Measurements from ENCODE around the gene LTN1. TPM values are rescaled to one million over a fixed set of nuclear protein-coding genes. Genes with fewer than 3 reads are reported as not detected.

The LTN1 gene
- total and polyA plus RNA-seq, 4 donors = 17.0 to 59.8 (median 26.8) TPM

GRCh38 chr21:28961927-28962326 lies 30.8 kb downstream of the LTN1 start:
- no peak overlapping the region for H3K4me3 ChIP-seq (ENCODE audit: low read depth, low read length)
- H3K27me3 ChIP-seq (ENCODE audit: control insufficient read depth, insufficient read depth, low read length) = no peaks in the 10 kb centered on the region
- H3K27ac ChIP-seq (ENCODE audit: low read depth, low read length) = no peak overlapping the region
- H3K9me3 ChIP-seq (ENCODE audit: control insufficient read depth, insufficient read depth, low read length) = no peaks in the 10 kb centered on the region
- no peak for DNase-seq (ENCODE audit: low read depth in 4 of 6, low spot score in 6 of 6)
- H3K36me3 ChIP-seq (ENCODE audit: control insufficient read depth, insufficient read depth, low read length) = peaks cover 7% of the 10 kb centered on the region
- no peaks in the 10 kb centered on the region for H3K4me1 ChIP-seq (ENCODE audit: control insufficient read depth, insufficient read depth, low read length)
- 100% methylated on average over 1 of the region's 3 CpGs for WGBS (ENCODE audit: insufficient coverage)

- WGBS (ENCODE audit: insufficient coverage) = no CpG with 5 or more reads among the region's 1 CpG
- peaks cover 11% of the 10 kb centered on the region for H3K36me3 ChIP-seq (ENCODE audit: control insufficient read depth, insufficient read depth, low read length)
- no peak overlapping the region for H3K4me3 ChIP-seq (ENCODE audit: low read depth, low read length)
- no peak overlapping the region for H3K27ac ChIP-seq (ENCODE audit: low read depth, low read length)
- H3K9me3 ChIP-seq (ENCODE audit: control insufficient read depth, insufficient read depth, low read length) = no peaks in the 10 kb centered on the region
- no peaks in the 10 kb centered on the region for H3K27me3 ChIP-seq (ENCODE audit: control insufficient read depth, insufficient read depth, low read length)
- no peak for DNase-seq (ENCODE audit: low read depth in 4 of 6, low spot score in 6 of 6)
- H3K4me1 ChIP-seq (ENCODE audit: control insufficient read depth, insufficient read depth, low read length) = no peaks in the 10 kb centered on the region
These were observed 32.4 kb downstream of the LTN1 start for GRCh38 chr21:28960245-28960644.

DNA sequence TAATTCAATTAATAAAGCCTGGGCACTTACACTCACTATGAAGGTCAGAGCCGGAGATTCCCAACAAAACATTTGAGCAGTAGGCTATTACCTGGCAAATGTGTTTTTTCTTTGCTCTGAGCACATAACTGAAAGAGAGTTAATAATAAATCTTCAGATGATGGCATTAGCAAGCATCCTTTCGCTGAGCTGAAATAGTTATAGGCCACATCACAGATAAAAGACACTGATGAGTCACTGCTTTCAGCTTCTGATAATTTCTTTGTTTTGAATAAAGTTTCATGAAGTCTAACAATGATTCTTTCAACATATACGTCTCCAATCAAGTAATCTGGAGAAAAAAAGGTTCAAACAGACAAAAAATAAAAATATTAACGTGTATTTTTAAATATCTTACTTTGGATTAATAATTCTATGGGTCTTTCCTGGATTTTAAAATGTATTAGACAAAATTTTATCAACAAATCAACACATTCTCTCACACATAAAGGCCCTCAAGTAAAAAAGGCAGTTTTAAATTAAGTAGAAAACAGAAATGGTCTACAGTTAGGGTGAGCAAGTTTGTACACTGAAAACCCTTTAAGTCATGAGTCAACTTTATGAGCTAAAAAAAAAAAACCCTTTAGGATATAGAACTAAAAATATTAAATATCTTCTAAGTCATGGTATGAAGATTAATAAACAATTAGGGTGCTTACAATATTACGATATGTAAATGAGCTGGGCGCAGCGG lies 33.1 kb downstream of the LTN1 start:
- 100% methylated on average over 2 of the region's 7 CpGs for WGBS (ENCODE audit: insufficient coverage)
- DNase-seq (ENCODE audit: low read depth in 4 of 6, low spot score in 6 of 6) = no peak
- Histone ChIP-seq H3K4me3 (ENCODE audit: low read depth, low read length) (no peak overlapping the region), H3K27ac (ENCODE audit: low read depth, low read length) (no peak overlapping the region), H3K4me1 (ENCODE audit: control insufficient read depth, insufficient read depth, low read length) (no peaks in the 10 kb centered on the region), H3K27me3 (ENCODE audit: control insufficient read depth, insufficient read depth, low read length) (no peaks in the 10 kb centered on the region), H3K36me3 (ENCODE audit: control insufficient read depth, insufficient read depth, low read length) (peaks cover 11% of the 10 kb centered on the region), H3K9me3 (ENCODE audit: control insufficient read depth, insufficient read depth, low read length) (no peaks in the 10 kb centered on the region)

DNA sequence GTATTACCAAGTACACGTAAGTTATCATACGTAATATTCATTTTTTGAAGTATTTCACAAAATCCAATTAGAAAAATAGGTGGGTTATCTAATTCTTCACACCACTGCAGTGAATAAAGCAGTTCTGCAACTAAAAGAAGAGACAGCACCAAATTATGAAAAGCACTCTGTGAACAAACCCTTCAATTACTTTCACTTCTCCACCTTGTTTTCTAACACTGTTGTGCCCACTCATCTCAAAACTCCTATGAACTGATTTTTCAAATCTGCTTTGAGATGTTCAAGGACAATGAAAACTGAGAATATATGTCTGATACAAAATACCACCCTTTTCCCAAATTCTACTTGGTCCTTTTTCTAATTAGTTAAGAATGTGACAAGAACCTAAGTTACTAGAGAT lies 39.4 kb downstream of the LTN1 start:
- Histone ChIP-seq H3K4me1 (ENCODE audit: control insufficient read depth, insufficient read depth, low read length) (no peaks in the 10 kb centered on the region), H3K9me3 (ENCODE audit: control insufficient read depth, insufficient read depth, low read length) (no peaks in the 10 kb centered on the region), H3K36me3 (ENCODE audit: control insufficient read depth, insufficient read depth, low read length) (peaks cover 15% of the 10 kb centered on the region), H3K27ac (ENCODE audit: low read depth, low read length) (no peak overlapping the region), H3K27me3 (ENCODE audit: control insufficient read depth, insufficient read depth, low read length) (no peaks in the 10 kb centered on the region), H3K4me3 (ENCODE audit: low read depth, low read length) (no peak overlapping the region)
- WGBS (ENCODE audit: insufficient coverage) = no CpG with 5 or more reads among the region's 2 CpGs
- DNase-seq (ENCODE audit: low read depth in 4 of 6, low spot score in 6 of 6) = no peak

- no CpG with 5 or more reads among the region's 1 CpG for WGBS (ENCODE audit: insufficient coverage)
These were observed 40.0 kb downstream of the LTN1 start for GRCh38 chr21:28952686-28953085.

DNA sequence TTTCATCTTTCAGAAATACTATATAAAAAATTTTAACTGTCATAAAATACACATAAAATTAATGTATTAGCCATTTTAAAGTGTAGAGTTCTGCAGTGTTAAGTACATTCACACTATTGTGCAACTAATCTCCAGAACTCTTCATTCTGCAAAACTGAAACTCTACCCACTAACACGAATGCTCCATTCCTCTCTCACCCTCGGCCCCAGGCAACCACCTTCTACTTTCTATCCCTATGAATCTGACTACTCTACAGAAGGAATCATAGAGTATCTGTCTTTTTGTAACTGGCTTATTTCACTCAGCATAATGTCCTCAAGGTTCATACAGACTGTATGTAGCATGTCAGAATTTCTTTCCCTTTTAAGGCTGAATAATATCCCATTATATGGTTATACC lies 43.4 kb downstream of the LTN1 start:
- H3K9me3 ChIP-seq (ENCODE audit: control insufficient read depth, insufficient read depth, low read length) = no peaks in the 10 kb centered on the region
- H3K27me3 ChIP-seq (ENCODE audit: control insufficient read depth, insufficient read depth, low read length) = no peaks in the 10 kb centered on the region
- no peaks in the 10 kb centered on the region for H3K4me1 ChIP-seq (ENCODE audit: control insufficient read depth, insufficient read depth, low read length)
- H3K36me3 ChIP-seq (ENCODE audit: control insufficient read depth, insufficient read depth, low read length) = peaks cover 17% of the 10 kb centered on the region
- H3K4me3 ChIP-seq (ENCODE audit: low read depth, low read length) = no peak overlapping the region
- no peak for DNase-seq (ENCODE audit: low read depth in 4 of 6, low spot score in 6 of 6)
- H3K27ac ChIP-seq (ENCODE audit: low read depth, low read length) = no peak overlapping the region
- WGBS (ENCODE audit: insufficient coverage) = 100% methylated on average over 2 of the region's 2 CpGs

More at GRCh38 chr21:28952686-28953085, 40.0 kb downstream of the LTN1 start:
- Histone ChIP-seq H3K9me3 (ENCODE audit: control insufficient read depth, insufficient read depth, low read length) (no peaks in the 10 kb centered on the region), H3K4me1 (ENCODE audit: control insufficient read depth, insufficient read depth, low read length) (no peaks in the 10 kb centered on the region), H3K4me3 (ENCODE audit: low read depth, low read length) (no peak overlapping the region), H3K27ac (ENCODE audit: low read depth, low read length) (no peak overlapping the region), H3K27me3 (ENCODE audit: control insufficient read depth, insufficient read depth, low read length) (no peaks in the 10 kb centered on the region), H3K36me3 (ENCODE audit: control insufficient read depth, insufficient read depth, low read length) (peaks cover 17% of the 10 kb centered on the region)
- no peak for DNase-seq (ENCODE audit: low read depth in 4 of 6, low spot score in 6 of 6)

- no peaks in the 10 kb centered on the region for H3K9me3 ChIP-seq (ENCODE audit: control insufficient read depth, insufficient read depth, low read length)
- no peaks in the 10 kb centered on the region for H3K4me1 ChIP-seq (ENCODE audit: control insufficient read depth, insufficient read depth, low read length)
- H3K36me3 ChIP-seq (ENCODE audit: control insufficient read depth, insufficient read depth, low read length) = peaks cover 12% of the 10 kb centered on the region
- no peak overlapping the region for H3K4me3 ChIP-seq (ENCODE audit: low read depth, low read length)
- H3K27me3 ChIP-seq (ENCODE audit: control insufficient read depth, insufficient read depth, low read length) = no peaks in the 10 kb centered on the region
- peak in 1 of 6 donors; percentile 19 for DNase-seq (ENCODE audit: low read depth in 4 of 6, low spot score in 6 of 6)
- H3K27ac ChIP-seq (ENCODE audit: low read depth, low read length) = no peak overlapping the region
These were observed 48.4 kb downstream of the LTN1 start for GRCh38 chr21:28944296-28944695.

- Histone ChIP-seq H3K27me3 (ENCODE audit: control insufficient read depth, insufficient read depth, low read length) (no peaks in the 10 kb centered on the region), H3K27ac (ENCODE audit: low read depth, low read length) (no peak overlapping the region), H3K4me3 (ENCODE audit: low read depth, low read length) (no peak overlapping the region), H3K9me3 (ENCODE audit: control insufficient read depth, insufficient read depth, low read length) (no peaks in the 10 kb centered on the region), H3K4me1 (ENCODE audit: control insufficient read depth, insufficient read depth, low read length) (no peaks in the 10 kb centered on the region), H3K36me3 (ENCODE audit: control insufficient read depth, insufficient read depth, low read length) (peaks cover 12% of the 10 kb centered on the region)
- no CpG with 5 or more reads among the region's 2 CpGs for WGBS (ENCODE audit: insufficient coverage)
- DNase-seq (ENCODE audit: low read depth in 4 of 6, low spot score in 6 of 6) = no peak
These were observed 49.0 kb downstream of the LTN1 start for GRCh38 chr21:28943631-28944030.

- H3K27me3 ChIP-seq (ENCODE audit: control insufficient read depth, insufficient read depth, low read length) = no peaks in the 10 kb centered on the region
- H3K27ac ChIP-seq (ENCODE audit: low read depth, low read length) = no peak overlapping the region
- H3K4me3 ChIP-seq (ENCODE audit: low read depth, low read length) = no peak overlapping the region
- no peak for DNase-seq (ENCODE audit: low read depth in 4 of 6, low spot score in 6 of 6)
- no peaks in the 10 kb centered on the region for H3K9me3 ChIP-seq (ENCODE audit: control insufficient read depth, insufficient read depth, low read length)
- 100% methylated on average over 1 of the region's 2 CpGs for WGBS (ENCODE audit: insufficient coverage)
- no peaks in the 10 kb centered on the region for H3K4me1 ChIP-seq (ENCODE audit: control insufficient read depth, insufficient read depth, low read length)
- peaks cover 14% of the 10 kb centered on the region for H3K36me3 ChIP-seq (ENCODE audit: control insufficient read depth, insufficient read depth, low read length)
These were observed 54.0 kb downstream of the LTN1 start for GRCh38 chr21:28938726-28939125.

GRCh38 chr21:28937737-28938136 lies 54.9 kb downstream of the LTN1 start:
- H3K27ac ChIP-seq (ENCODE audit: low read depth, low read length) = no peak overlapping the region
- no peak overlapping the region for H3K4me3 ChIP-seq (ENCODE audit: low read depth, low read length)
- no peaks in the 10 kb centered on the region for H3K27me3 ChIP-seq (ENCODE audit: control insufficient read depth, insufficient read depth, low read length)
- no peaks in the 10 kb centered on the region for H3K4me1 ChIP-seq (ENCODE audit: control insufficient read depth, insufficient read depth, low read length)
- no peak for DNase-seq (ENCODE audit: low read depth in 4 of 6, low spot score in 6 of 6)
- H3K36me3 ChIP-seq (ENCODE audit: control insufficient read depth, insufficient read depth, low read length) = peaks cover 15% of the 10 kb centered on the region
- WGBS (ENCODE audit: insufficient coverage) = 100% methylated on average over 1 of the region's 2 CpGs
- no peaks in the 10 kb centered on the region for H3K9me3 ChIP-seq (ENCODE audit: control insufficient read depth, insufficient read depth, low read length)

Measured in spinal cord (tissue), 10 donors.